ENCODE results near the gene GLI3. TPM values are rescaled to one million over a fixed set of nuclear protein-coding genes. Genes with fewer than 3 reads are reported as not detected.

The GLI3 gene
- total RNA-seq, 1 donor from 2014 or later: 27.7 TPM

DNA sequence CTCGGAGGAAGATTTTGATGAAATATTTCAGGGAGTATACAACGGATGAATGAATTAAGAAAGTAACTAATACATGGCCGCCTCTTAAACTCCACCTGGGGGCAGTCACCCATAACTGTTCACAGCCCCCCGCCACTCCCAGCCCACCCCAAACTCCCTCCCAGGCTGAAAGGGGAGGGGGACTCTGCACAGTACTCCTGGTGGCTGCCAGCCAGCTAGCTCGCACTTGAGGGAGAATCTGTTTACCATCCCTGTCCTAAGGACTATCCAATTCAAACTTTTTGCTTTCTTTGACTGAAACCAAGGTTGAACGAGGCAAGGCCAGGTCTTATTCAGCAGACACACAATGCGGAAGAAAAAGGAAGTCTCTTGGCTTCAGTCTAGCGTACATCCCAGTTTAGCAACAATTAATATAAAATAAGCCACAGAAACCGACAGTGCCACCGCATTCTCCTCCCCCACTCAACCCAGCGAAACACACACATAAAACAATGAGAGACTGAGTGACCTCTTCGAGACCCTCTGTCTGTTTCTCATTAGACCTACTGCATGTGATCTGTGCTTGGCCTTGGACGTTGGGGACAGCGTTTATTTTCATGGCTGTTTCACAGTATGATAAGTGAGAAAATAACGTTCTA lies 219.5 kb downstream of the GLI3 start:
- H3K27ac ChIP-seq (ENCODE audit: low read depth, low read length): no peak overlapping the region
- FAIRE-seq: no peak

DNA sequence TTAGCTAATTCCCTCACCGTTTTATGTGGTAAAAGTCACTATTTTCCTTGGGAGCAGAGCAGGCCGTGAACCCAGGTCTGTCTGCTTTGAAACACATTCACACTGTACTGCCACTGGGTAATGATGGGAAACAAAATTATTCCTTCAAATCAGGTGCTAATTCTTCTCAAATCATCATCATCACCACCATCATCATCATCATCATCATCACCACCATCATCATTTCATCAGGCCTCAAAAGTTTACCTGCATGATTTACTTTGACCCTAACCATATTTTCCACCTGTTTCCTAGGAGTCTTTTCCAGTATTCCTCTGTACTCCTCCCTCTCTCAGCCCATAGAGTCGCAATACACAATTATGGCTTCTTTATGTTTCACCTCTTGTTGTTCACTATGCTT lies 220.5 kb downstream of the GLI3 start:
- Histone ChIP-seq H3K36me3 (ENCODE audit: insufficient read depth, low read length) (no peaks in the 10 kb centered on the region), H3K79me2 (ENCODE audit: insufficient read depth, low read length) (no peaks in the 10 kb centered on the region), H3K9ac (ENCODE audit: low read length) (no peak overlapping the region), H3K4me1 (ENCODE audit: insufficient read depth, low read length) (peaks cover 5% of the 10 kb centered on the region), H2AFZ (ENCODE audit: low read depth, low read length) (no peak overlapping the region), H3K27me3 (ENCODE audit: insufficient read depth, low read length) (no peaks in the 10 kb centered on the region), H3K9me3 (ENCODE audit: insufficient read depth, low read depth, low read length) (no peaks in the 10 kb centered on the region), H4K20me1 (ENCODE audit: insufficient read depth, low read length) (no peaks in the 10 kb centered on the region), H3K27ac (ENCODE audit: low read depth, low read length) (no peak overlapping the region), H3K4me2 (ENCODE audit: low read length) (no peak overlapping the region), H3K4me3 (ENCODE audit: insufficient read depth, low read depth, low read length) (no peak overlapping the region)
- no peak for DNase-seq (ENCODE audit: low read depth)
- no peak for FAIRE-seq
- TF ChIP-seq, protein P1, sequence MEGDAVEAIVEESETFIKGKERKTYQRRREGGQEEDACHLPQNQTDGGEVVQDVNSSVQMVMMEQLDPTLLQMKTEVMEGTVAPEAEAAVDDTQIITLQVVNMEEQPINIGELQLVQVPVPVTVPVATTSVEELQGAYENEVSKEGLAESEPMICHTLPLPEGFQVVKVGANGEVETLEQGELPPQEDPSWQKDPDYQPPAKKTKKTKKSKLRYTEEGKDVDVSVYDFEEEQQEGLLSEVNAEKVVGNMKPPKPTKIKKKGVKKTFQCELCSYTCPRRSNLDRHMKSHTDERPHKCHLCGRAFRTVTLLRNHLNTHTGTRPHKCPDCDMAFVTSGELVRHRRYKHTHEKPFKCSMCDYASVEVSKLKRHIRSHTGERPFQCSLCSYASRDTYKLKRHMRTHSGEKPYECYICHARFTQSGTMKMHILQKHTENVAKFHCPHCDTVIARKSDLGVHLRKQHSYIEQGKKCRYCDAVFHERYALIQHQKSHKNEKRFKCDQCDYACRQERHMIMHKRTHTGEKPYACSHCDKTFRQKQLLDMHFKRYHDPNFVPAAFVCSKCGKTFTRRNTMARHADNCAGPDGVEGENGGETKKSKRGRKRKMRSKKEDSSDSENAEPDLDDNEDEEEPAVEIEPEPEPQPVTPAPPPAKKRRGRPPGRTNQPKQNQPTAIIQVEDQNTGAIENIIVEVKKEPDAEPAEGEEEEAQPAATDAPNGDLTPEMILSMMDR (IDR thresholded peaks at IDR 0.05; ENCODE audit: insufficient read depth, low read depth, low read length): no peak
- no peak for TF ChIP-seq EZH2 (IDR thresholded peaks at IDR 0.05; ENCODE audit: insufficient read depth, low read length)
- peaks cover 4% of the 10 kb centered on the region for H3K4me1 Mint-ChIP-seq (ENCODE audit: low read depth, unreplicated experiment)
- H3K27me3 Mint-ChIP-seq (ENCODE audit: low read depth, unreplicated experiment): no peaks in the 10 kb centered on the region
- H3K4me3 Mint-ChIP-seq (ENCODE audit: unreplicated experiment): no peak overlapping the region
- peaks cover 8% of the 10 kb centered on the region for H3K36me3 Mint-ChIP-seq (ENCODE audit: low read depth, unreplicated experiment)
- peaks cover 7% of the 10 kb centered on the region for H3K9me3 Mint-ChIP-seq (ENCODE audit: unreplicated experiment)
- no peak overlapping the region for H3K27ac Mint-ChIP-seq (ENCODE audit: unreplicated experiment)

More for the DNA sequence above, 219.5 kb downstream of the GLI3 start:
- H3K4me2 ChIP-seq (ENCODE audit: low read length): no peak overlapping the region
- no peak for DNase-seq (ENCODE audit: low read depth)
- no peak overlapping the region for H3K4me3 ChIP-seq (ENCODE audit: insufficient read depth, low read depth, low read length)
- peaks cover 7% of the 10 kb centered on the region for H3K36me3 Mint-ChIP-seq (ENCODE audit: low read depth, unreplicated experiment)
- H3K27me3 ChIP-seq (ENCODE audit: insufficient read depth, low read length): no peaks in the 10 kb centered on the region
- H3K9me3 Mint-ChIP-seq (ENCODE audit: unreplicated experiment): peaks cover 7% of the 10 kb centered on the region
- H3K36me3 ChIP-seq (ENCODE audit: insufficient read depth, low read length): no peaks in the 10 kb centered on the region
- H3K4me3 Mint-ChIP-seq (ENCODE audit: unreplicated experiment): no peak overlapping the region
- H4K20me1 ChIP-seq (ENCODE audit: insufficient read depth, low read length): no peaks in the 10 kb centered on the region
- TF ChIP-seq, protein P1 (IDR thresholded peaks at IDR 0.05; ENCODE audit: insufficient read depth, low read depth, low read length): no peak
- TF ChIP-seq EZH2 (IDR thresholded peaks at IDR 0.05; ENCODE audit: insufficient read depth, low read length): no peak
- H3K4me1 ChIP-seq (ENCODE audit: insufficient read depth, low read length): peaks cover 5% of the 10 kb centered on the region
- no peaks in the 10 kb centered on the region for H3K27me3 Mint-ChIP-seq (ENCODE audit: low read depth, unreplicated experiment)
- no peaks in the 10 kb centered on the region for H3K79me2 ChIP-seq (ENCODE audit: insufficient read depth, low read length)
- no peak overlapping the region for H3K9ac ChIP-seq (ENCODE audit: low read length)
- no peak overlapping the region for H3K27ac Mint-ChIP-seq (ENCODE audit: unreplicated experiment)
- H2AFZ ChIP-seq (ENCODE audit: low read depth, low read length): no peak overlapping the region
- H3K9me3 ChIP-seq (ENCODE audit: insufficient read depth, low read depth, low read length): no peaks in the 10 kb centered on the region
- peaks cover 4% of the 10 kb centered on the region for H3K4me1 Mint-ChIP-seq (ENCODE audit: low read depth, unreplicated experiment)
